Dedifferentiated amniotic fluid mesenchymal stem cell (primary cell): Measurements from ENCODE around the gene SERTAD2.
A peak's percentile ranks its signal among the peaks of the same experiment; 100 is the strongest.

ENCODE experiments used
- DNase-seq: peaks from one replicate; pipeline ENCODE4 v3.0.0-alpha.2; 2016; ENCODE audit errors: extremely low spot score

Gene SERTAD2

GRCh38 chr2:64653109-64654062 is at the start of gene SERTAD2:
SERTAD2 (minus strand) TSS chr2:64653913; CDS start chr2:64636871, 17,042 bp downstream.
- DNase-seq, result peak; percentile 75

GRCh38 chr2:64700133-64700809 is 46.6 kb upstream of the SERTAD2 start:
- DNase-seq, result no peak

GRCh38 chr2:64699712-64700111 is 46.0 kb upstream of the SERTAD2 start:
- DNase-seq, result no peak

- DNase-seq, result peak; percentile 73
These were observed 45.1 kb upstream of the SERTAD2 start for GRCh38 chr2:64698668-64699444.

- DNase-seq, result no peak
These were observed 44.5 kb upstream of the SERTAD2 start for GRCh38 chr2:64698177-64698643.

GRCh38 chr2:64697297-64698176 is 43.8 kb upstream of the SERTAD2 start:
- DNase-seq, result no peak

GRCh38 chr2:64696636-64697035 is 42.9 kb upstream of the SERTAD2 start:
- no peak for DNase-seq

- peak; percentile 23 for DNase-seq
These were observed 42.1 kb upstream of the SERTAD2 start for GRCh38 chr2:64695721-64696261.

- no peak for DNase-seq
These were observed 38.7 kb upstream of the SERTAD2 start for GRCh38 chr2:64692401-64692800.

GRCh38 chr2:64688909-64689308 is 35.2 kb upstream of the SERTAD2 start:
- no peak for DNase-seq

- DNase-seq, result no peak
These were observed 32.7 kb upstream of the SERTAD2 start for GRCh38 chr2:64686283-64686956.

GRCh38 chr2:64685430-64685829 is 31.7 kb upstream of the SERTAD2 start:
- DNase-seq, result no peak

- DNase-seq, result no peak
These were observed 30.2 kb upstream of the SERTAD2 start for GRCh38 chr2:64683771-64684510.

GRCh38 chr2:64681479-64681967 is 27.8 kb upstream of the SERTAD2 start:
- no peak for DNase-seq

GRCh38 chr2:64679673-64680425 is 26.1 kb upstream of the SERTAD2 start:
- no peak for DNase-seq

GRCh38 chr2:64678771-64679590 is 25.3 kb upstream of the SERTAD2 start:
- DNase-seq, result no peak

GRCh38 chr2:64677530-64677929 is 23.8 kb upstream of the SERTAD2 start:
- DNase-seq, result no peak

GRCh38 chr2:64675860-64676259 is 22.1 kb upstream of the SERTAD2 start:
- no peak for DNase-seq
